Erythroblast (primary cell): ENCODE results near the gene MEIKIN.
"Not testable (repeated sequence)": the region's sequence is repeated elsewhere in the genome, so short reads cannot be mapped to it uniquely, and the experiment has no call there.

ENCODE experiments used
- DNase-seq, 2 experiments: peaks; one replicate each; lab custom pipeline; 2025; lab: John Stamatoyannopoulos, UW
- GATA1 ChIP-seq: IDR thresholded peaks from 2 replicates; pipeline ENCODE4 v1.6.1; 2011; ENCODE audit warnings: low read depth, mild to moderate bottlenecking, control low read depth, low read length, moderate library complexity
- POLR2A ChIP-seq: IDR thresholded peaks from 2 replicates; pipeline ENCODE4 v1.6.1; 2011; ENCODE audit warnings: mild to moderate bottlenecking, low read length

Gene MEIKIN

GRCh38 chr5:131845828-131846227 lies 99.6 kb downstream of the MEIKIN start:
- no peak for TF ChIP-seq GATA1
- no peak for TF ChIP-seq POLR2A
- DNase-seq, result no peak

- not testable (repeated sequence) for DNase-seq
Observed at GRCh38 chr5:131842971-131843370, 102.5 kb downstream of the MEIKIN start.

- not testable (repeated sequence) for DNase-seq
Observed at GRCh38 chr5:131832702-131833101, 112.8 kb downstream of the MEIKIN start.

GRCh38 chr5:131825404-131826013 lies 120.0 kb downstream of the MEIKIN start:
- no peak for TF ChIP-seq GATA1
- no peak for TF ChIP-seq POLR2A
- no peak for DNase-seq

- TF ChIP-seq GATA1 (no peak), POLR2A (no peak)
- DNase-seq, result no peak
Observed at GRCh38 chr5:131824631-131825030, 120.8 kb downstream of the MEIKIN start.

GRCh38 chr5:131821221-131821620 lies 124.2 kb downstream of the MEIKIN start:
- TF ChIP-seq POLR2A, result no peak
- no peak for TF ChIP-seq GATA1
- DNase-seq, result no peak

GRCh38 chr5:131818001-131818724 lies 127.3 kb downstream of the MEIKIN start:
- TF ChIP-seq POLR2A, result no peak
- no peak for TF ChIP-seq GATA1
- no peak for DNase-seq

GRCh38 chr5:131814990-131815389 lies 130.5 kb downstream of the MEIKIN start:
- TF ChIP-seq GATA1, result no peak
- TF ChIP-seq POLR2A, result no peak
- peak in 1 of 2 experiments; percentile 8 for DNase-seq

GRCh38 chr5:131812371-131813160 lies 132.9 kb downstream of the MEIKIN start:
- peak; percentile 14 to 18 for DNase-seq

GRCh38 chr5:131810510-131811249 lies 134.8 kb downstream of the MEIKIN start:
- TF ChIP-seq POLR2A (no peak), GATA1 (no peak)
- DNase-seq, result peak; percentile 16 to 39

More at GRCh38 chr5:131812371-131813160, 132.9 kb downstream of the MEIKIN start:
- TF ChIP-seq POLR2A (no peak), GATA1 (no peak)

GRCh38 chr5:131796793-131797693 lies 148.4 kb downstream of the MEIKIN start, which contains the start of gene FNIP1:
FNIP1 (minus strand) TSS chr5:131797017; CDS start chr5:131796921, 96 bp downstream.
- TF ChIP-seq POLR2A (peak; percentile 96), GATA1 (no peak)
- DNase-seq, result peak; percentile 99 to 100
